Transverse colon (tissue), 4 donors: ENCODE measurements around the gene DRGX.

Source experiments
- POLR2AphosphoS5 ChIP-seq, 3 donors: sonication (generic); formaldehyde crosslinking; IDR thresholded peaks; one replicate each; pipeline ENCODE4 v1.6.1; 2016; ENCODE audit warnings: antibody characterized with exemption in 3 of 3
- TF ChIP-seq, protein P1 (sequence below), 5 experiments: fragments of 200-600 bp in 3 of 5; fragments of 450-650 bp in 2 of 5; sonication (generic) in 3 of 5; IDR thresholded peaks; 1 replicate in 2 of 5; 2 replicates in 3 of 5; pipeline ENCODE4 v1.5.1; 2016 to 2017; ENCODE audit warnings: antibody characterized with exemption in 5 of 5, inconsistent platforms in 3 of 5, mild to moderate bottlenecking in 2 of 5, moderate library complexity in 1 of 5

DNA sequence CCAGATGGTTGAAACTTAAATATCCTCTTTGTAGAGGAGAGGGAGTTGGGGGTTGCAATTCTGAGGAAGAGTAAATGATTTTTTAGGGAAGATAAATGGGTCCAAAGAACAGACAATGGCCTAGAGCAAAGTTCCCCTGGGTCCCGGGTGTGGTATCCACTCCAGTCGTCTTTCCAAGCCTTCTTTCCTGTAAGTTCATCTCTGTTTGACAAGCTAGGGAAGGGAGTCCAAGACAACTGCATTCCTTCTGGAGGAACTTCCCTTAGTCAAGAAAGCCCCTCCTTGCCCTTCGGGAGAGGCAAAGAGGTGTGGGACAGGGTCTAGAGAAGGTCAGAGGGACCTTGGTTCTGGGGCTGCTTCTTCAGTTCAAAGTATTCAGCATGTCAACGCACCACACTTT is 63.6 kb downstream of the DRGX start:
- TF ChIP-seq POLR2AphosphoS5 (IDR thresholded peaks at IDR 0.05): no peak
- TF ChIP-seq, protein P1, sequence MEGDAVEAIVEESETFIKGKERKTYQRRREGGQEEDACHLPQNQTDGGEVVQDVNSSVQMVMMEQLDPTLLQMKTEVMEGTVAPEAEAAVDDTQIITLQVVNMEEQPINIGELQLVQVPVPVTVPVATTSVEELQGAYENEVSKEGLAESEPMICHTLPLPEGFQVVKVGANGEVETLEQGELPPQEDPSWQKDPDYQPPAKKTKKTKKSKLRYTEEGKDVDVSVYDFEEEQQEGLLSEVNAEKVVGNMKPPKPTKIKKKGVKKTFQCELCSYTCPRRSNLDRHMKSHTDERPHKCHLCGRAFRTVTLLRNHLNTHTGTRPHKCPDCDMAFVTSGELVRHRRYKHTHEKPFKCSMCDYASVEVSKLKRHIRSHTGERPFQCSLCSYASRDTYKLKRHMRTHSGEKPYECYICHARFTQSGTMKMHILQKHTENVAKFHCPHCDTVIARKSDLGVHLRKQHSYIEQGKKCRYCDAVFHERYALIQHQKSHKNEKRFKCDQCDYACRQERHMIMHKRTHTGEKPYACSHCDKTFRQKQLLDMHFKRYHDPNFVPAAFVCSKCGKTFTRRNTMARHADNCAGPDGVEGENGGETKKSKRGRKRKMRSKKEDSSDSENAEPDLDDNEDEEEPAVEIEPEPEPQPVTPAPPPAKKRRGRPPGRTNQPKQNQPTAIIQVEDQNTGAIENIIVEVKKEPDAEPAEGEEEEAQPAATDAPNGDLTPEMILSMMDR (IDR thresholded peaks at IDR 0.05): no peak
